NCI-H2029 treated with DMSO at 0.1 percent for 48 hours (cell line): ENCODE data around the gene AUTS2.

Experiments
- DNase-seq: peaks from one replicate; lab custom pipeline; 2025; lab: John Stamatoyannopoulos, UW

Gene AUTS2

DNA sequence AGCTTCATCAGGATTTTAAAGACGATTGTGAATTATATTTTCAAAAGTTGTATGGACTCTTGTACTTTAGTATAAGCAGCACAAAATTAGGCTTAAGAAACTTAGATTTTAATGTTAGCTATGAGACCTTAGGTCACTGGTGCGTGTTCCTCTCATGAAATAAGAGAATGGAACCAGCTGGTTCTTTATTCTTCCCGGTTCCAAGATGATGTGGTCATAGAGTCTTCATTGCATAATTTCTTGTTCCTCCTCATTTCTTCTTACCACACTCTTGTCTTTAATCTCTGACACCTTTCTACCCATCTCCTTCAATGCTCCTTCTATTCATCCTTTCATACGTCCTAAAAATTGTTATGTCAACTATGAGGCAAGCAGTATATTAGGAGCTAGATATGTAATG lies 437.2 kb downstream of the AUTS2 start:
- DNase-seq = no peak

DNA sequence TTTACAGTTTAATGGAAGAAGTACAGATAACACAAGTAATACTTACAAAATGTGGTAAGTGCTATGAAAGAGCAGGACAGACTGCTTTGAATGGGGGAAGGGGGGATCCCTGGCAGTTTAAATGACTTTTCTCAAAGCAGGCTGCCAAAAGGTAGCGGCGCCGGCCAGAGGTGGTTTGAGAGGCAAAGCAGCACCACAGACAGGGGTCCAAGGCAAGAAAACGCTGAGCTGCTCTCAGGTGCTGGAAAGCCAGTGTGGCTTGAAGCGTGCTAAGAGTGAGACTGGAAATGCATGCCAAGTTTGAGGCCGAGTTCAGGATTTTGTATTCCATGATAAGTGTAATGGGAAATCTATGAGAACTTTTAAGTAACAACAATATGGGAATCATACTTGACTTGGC lies 437.7 kb downstream of the AUTS2 start:
- no peak for DNase-seq

DNA sequence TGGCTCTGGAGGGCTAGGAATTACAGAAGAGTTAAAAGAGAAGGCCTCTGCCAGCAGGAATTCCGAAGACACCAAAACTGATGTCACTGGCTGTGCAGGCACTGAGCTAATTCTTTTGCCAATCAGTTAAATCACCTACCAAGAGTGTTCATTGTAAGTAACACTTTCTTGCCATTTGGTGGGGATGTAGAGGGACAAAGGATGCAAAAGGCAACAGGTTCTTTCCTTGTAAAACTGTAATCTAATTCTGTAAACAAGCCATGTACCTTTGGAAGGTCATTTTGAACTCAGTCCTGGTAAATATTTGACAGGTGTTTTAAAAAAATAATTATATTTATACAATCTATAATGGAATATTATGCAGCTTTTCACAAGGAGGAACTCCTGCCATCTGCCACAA lies 438.4 kb downstream of the AUTS2 start:
- DNase-seq = no peak

DNA sequence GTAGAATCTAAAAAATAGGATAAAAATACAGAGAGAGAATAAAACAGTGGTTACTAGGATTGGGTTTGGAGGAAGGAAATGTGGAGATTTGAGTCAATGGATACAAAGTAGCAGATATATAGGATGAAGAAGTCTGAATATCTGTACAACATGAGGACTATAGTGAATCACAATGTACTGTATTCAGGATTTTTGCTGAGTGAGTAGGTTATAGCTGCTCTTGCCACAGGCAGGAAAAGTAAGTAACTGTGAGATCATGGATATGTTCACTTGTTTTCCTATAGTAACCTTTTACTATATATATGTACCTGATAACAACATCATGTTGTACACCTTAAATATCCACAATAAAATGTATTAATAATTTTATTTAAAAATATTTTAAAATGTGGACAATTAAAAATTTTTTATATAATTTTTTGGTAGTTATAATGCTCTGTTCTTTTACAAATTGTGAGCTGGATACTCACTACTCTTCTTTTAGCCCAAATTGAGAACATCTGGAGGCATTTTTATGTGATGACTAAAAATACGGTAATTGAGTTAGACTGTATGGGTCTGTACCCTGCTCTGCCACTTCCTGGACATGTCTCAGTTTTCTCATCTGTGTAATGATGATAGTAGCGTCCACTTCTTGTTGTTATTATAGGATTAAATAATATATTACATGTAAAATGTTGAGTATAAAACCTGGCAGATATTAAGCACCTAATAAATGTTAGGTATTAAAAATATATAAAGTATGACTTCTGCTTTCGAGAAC lies 439.1 kb downstream of the AUTS2 start:
- DNase-seq = no peak

DNA sequence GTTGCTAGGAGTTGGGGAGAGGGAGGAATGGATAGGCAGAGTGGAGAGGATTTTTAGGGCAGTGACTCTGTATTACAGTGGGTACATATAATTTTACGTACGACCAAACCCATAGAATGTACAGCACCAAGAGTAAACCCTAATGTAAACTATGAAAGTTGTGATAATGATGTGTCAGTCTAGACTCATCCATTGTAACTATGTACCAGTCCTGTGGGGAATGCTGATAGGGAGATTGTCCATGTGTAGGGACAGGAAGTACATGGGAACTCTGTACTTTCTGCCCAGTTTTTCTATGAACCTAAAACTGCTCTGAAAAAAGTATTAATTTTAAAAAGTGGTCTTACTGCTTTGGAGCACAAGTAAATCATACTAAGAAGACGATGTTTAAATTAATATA lies 441.8 kb downstream of the AUTS2 start:
- no peak for DNase-seq

DNA sequence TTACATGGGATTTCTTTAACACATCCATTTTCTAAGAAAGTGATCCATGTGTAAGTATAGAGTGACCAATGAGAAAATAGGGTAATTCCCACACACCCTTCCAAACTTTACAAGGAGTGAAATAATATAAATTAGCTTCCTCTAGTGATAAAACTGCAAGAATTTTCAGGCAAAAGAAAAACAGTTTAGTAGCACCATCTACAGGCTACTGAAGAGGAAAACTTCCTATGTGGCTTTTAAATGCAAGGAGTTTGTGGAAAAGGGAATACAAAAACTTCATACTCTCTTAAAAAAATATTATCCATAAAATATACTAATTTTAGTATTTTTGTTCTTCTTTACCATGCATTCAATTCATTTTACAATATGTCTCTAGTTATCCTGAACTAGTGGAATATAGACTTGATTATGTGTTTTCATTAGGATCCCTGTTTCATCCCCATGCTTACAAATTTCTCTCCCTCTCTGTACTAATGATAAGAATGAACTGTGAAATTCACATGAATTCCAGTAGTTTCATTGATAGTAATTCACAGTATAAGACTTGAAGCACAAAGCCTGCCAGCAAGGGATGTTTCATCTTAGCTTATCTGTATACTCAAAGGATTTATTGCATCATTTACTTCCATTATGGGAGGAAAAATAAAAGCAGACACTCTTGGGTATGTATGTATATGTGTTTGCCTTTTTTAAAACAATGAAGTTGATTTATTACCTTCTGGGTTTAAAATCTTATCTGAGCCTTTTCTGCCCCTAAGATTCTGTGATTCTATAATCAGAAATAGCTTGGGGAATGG lies 442.9 kb downstream of the AUTS2 start:
- DNase-seq = no peak

DNA sequence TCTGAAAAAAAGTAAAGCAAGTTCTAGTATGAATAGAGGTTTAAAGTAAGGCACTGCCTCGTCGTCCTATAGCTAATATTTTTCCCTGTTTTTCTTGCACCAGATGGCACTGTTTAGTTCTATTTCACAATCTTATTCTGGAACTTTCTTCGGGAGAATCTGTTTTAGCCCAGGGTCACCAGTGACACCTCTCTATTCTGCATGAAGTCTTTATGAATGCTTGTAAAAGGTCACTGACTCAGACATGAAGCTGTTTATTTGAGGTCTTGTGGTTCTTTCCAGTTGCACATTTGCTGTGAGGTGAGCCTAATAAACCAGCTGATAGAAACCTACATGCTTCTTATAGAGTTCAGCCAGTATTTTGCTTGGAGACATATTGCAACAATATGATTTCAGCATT lies 444.3 kb downstream of the AUTS2 start:
- no peak for DNase-seq

DNA sequence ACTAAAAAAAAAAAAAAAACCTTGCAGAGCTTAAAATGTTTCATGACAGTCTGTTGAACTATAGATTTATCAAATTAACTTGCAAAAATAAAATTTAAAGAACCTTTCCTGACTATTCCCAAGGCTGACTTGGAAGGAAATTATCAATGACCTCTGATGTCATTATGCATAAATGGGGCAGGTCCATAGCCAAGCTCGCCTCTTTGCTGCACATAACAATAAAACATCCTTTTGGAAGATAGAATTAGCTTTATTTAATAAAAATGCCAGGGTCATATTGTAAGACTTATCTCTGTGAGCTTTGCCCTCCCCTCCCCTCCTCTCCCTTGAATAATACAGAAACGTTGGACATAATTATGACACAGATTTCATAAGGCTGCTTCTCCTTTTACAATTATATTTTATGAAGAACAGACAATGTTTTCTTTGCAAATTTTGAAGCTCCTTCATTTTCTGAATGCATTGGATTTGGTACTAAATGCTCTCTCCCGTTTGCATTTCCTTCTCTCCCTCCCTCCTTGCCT lies 444.8 kb downstream of the AUTS2 start:
- no peak for DNase-seq

DNA sequence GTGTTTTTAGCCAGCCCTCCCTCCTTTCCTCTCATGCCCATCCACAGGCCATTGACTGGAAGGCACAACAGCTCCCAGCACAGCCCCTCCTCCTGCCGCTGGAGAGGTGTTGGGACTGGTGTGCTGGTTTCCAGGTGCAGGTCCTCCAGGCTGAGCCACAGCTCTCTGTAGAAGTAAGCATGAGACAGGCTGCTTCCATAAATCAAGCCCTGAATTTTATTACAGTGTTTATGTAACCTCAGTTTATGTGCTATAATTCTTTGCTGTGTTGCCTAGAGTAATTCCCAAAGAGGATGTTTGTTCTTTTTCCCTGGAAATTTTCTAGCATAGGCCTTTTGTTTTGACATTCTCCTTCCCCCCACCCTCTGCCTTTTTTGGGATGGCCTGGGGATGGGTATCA lies 445.8 kb downstream of the AUTS2 start:
- DNase-seq = no peak

DNA sequence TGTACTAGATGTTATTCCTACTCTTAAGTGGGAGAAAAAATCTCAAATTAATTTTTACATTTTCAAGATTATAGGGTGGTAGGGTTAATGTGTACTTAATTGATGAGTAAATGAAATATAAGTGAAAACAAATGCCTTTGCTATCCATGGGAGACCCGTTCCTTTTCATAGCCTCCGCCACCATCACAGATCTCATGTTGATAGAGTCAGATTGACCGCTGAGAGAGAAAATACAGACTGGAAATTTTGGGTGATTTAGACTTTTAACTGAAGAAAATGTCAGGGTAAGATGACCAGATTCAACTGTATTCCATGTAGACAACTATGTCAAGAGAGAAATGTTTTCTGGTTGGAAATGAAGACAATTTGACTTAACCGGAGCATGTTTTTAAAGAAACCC lies 446.2 kb downstream of the AUTS2 start:
- DNase-seq = no peak

DNA sequence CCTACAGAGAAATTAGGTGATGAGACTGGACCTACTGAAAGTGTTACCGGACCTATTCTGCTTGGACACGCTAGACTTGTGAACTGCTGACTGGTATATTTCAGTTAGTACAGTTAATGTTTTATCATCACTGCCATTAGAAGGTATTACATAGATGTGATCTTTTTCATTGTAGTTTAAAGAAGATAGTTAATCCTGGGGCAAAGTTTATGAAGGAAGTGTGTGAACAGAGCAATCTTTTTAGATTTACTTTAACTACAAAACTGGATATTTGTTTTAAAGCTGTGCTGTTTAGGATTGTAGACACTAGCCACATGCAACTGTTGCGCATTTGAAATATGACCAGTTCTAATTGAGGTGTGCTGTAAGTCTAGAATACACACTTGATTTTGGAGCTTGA lies 446.7 kb downstream of the AUTS2 start:
- no peak for DNase-seq

DNA sequence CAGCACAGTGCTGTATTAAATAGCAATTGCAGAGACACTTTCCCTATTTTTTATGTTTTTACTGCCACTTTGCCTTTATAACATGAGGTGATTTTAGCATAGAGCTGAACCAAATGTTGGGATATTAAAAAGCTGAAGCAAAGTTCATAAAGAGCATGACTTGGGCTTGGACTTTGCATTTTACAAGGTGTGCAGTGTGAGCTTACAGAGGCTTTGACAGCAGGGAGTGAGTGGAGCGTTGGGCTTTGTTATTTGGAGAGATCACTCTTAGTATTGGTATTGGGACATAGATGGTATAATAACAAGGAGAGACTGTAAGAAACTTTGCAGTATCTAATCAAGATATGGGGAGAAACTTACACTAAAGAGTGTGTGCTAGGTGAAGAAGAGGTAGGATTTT lies 449.1 kb downstream of the AUTS2 start:
- DNase-seq = no peak

DNA sequence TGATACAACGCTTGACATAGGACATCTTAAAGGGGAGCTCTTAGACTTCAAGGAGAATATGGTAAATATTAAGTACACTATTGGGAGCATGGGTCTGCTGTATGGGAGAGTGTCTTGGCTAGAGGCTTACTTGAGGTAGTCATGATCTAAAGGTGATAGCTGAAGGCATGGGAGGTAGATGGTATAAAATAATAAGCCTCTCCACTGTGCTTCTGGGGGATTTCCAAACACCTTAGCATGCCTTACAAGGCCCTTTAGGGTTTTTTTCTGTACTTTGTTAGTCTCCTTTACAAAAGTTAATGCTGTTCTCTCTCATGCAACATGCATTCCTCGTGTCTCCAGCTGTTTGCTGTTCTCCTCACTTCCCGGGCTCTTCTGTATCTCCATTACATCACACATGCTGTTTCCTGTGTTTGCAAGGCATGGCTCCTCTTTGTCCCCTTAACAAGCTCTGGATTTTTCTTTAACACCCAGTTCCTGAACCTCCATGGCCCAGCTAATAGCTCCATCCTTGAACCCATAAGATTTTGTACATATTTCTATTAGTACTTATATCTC lies 449.7 kb downstream of the AUTS2 start:
- DNase-seq = no peak

DNA sequence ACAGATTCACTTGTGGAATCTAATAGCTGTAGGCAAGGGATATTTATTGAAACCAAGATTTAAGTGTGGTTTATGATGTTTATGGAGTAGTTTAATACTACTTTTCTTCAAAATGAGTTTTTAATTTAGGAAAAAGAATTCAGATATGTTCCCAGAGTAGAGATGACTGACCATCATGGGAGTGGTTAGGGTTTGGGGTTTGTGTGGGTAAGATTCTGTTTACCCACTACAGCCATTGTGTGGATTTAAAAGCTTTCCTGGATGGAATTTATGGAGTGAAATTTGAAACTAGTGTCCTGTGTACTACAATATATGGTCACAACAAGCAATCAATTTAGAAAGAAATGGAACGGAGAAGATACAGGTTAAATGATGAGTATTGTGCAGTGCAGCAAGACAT lies 453.5 kb downstream of the AUTS2 start:
- no peak for DNase-seq

DNA sequence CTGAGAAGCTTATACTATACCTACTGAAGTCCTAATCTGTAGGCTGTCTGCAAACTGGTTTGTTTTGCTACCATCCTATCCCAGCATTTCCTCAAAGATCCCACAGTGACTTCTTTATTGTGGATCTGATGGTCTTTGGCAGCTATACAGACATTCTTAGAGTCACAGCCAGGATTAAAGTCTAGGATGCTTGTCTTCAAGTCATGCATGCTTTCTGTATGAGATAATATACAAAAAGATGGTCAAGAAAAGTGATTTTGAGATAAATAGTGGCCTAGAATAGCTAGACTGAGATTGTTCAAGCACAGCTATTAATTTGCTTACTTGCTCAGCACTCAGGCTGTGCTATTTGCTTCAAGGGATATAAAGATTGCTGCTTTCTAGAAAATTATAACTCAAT lies 454.4 kb downstream of the AUTS2 start:
- no peak for DNase-seq

DNA sequence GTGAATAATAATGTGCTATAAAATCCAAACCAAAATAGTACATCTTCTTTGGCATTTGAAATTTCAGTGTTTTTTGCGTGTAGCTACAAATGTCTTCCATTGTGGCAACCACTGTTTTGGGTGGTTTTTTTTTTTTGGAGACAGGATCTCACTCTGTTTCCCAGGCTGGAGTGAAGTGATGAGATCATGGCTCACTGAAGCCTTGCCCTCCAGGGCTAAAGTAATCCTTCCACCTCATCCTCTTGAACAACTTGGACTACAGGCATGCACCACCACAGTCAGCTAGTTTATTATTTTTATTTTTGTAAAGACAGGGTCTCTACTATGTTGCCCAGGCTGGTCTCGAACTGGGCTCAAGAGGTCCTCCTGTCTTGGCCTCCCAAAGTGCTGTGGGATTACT lies 455.1 kb downstream of the AUTS2 start:
- DNase-seq = no peak

DNA sequence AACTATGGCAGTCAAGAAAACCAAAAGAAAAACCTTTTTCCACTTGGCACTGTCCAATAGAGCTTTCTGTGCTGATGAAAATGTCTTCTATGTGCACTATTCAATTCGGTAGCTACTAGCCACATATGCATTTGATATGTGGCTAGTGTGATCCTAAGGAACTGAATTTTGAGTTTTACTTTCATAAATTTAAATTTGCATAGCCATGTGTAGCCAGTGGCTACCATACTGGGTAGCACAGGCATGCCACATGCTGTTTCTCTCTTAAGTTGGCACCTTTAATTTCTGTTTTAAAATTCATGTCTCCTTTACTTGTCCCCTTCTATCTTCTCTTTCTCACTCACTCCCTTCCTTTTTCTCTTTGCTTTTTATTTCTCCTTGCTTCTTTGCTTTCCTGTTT lies 455.7 kb downstream of the AUTS2 start:
- DNase-seq = no peak

DNA sequence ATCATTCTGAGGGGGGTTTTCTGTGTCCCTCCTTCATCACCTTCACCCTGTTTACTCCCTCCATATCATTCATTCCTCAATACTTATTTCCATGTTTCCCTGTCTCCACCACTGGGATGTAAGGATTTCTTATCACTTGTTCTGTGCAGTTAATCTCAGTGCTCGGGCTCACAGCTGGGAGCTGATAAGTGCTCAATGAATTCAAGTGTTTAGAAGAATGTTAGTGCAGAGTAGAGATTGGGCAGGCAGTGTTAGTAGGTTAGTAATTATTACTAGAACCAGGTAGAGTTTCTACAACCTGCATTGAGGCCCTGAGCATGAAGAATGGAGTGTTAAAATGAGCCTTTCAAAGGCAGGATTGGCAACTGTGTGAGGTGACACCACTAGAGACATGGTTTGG lies 458.1 kb downstream of the AUTS2 start:
- DNase-seq = no peak

DNA sequence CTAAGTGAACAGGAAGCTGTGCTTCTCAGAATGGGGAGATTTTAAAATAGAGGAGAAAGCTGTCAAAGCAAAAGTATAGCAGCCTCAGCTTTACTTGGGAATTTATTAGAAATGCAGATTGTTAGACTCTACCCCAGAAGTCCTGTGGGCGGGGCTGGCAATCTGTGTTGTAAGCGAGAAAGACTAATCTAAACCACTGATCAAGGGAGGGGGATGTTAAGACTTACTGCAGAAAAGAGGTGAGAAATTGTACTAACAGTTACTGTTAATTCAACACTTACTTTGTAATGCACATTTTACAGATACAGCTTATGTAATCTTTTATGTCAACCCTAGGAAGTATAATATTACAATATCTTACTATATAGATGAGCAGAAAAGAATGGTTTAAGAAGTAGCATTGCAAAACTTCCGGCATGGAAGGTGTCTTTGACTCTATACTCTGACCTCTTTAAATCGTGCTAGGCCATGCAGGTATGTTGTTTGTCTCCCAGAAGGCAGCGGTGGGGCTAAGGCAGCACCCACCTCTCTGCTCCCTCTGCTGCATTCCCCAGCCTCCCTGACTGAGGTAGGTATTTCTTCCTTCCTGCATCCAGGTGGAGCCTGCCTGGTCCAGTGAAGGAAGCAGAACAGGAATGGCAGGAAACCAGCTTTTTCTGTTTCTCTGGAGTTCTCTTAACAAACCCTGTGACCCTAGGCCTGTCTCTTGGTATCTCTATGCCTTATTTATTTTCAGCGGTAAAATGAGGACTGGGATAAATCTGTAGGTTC lies 462.2 kb downstream of the AUTS2 start:
- DNase-seq = no peak

DNA sequence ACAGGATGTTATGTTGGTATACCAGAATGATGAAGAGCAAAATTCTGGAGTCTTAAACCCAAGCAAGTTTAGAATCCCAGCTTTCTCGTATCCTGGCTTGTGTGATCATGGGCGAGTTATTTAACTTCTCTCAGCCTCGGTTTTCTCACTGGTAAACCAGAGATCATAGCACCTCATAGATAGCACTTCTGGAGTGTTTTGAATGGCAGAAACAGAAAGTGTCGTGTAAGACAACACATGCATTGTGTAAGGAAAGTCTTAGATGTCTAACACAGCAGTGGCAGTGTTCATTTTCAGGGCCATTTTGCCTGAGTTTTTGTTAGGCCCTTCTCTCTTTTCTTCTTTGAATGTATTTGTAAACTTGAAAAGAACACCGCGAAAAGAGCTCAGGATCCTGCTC lies 465.1 kb downstream of the AUTS2 start:
- DNase-seq = no peak

DNA sequence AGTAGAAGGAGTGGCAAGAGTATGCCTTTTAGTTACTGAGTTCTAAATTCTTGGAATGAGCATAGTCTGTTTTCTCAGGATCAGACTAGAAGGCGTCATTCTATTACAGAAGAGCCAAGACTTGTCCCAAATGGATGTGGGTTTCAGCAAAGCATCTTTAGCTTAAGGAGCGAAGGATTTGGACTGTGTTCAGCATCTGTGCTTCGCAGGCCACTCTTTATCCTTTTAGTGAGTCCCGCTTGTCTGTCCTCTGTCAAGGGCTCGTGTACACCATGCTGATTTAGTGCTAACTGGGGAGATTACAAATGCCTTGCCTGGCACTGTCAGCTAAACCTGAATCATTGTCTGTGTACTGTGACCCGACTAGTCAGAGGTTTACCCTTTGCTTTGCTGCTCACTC lies 465.7 kb downstream of the AUTS2 start:
- no peak for DNase-seq

DNA sequence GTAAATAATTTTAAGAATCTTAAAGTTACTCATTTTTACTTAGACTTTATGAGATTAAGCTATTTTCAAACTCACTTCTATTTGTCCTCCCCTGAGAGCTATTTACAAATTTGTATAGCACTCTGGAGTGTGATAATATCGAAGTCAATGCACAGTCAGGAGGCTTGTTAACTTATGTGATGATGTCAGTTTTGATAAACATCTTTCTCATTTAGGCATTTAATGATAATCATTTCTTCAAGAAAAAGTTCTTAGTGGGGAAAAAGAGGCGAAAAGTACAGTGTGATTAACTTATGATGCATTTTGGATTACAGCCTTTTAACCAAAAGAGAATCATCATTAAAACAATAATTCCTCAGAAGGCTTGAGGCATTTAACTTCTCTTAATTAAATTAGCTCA lies 468.6 kb downstream of the AUTS2 start:
- DNase-seq = no peak
